Hippocampal formation (tissue), 2 donors: ENCODE measurements around the gene PCDH17.

ENCODE experiments used
- DNase-seq, 2 donors: peaks; one replicate each; lab custom pipeline; 2025; lab: John Stamatoyannopoulos, UW

The PCDH17 gene

DNA sequence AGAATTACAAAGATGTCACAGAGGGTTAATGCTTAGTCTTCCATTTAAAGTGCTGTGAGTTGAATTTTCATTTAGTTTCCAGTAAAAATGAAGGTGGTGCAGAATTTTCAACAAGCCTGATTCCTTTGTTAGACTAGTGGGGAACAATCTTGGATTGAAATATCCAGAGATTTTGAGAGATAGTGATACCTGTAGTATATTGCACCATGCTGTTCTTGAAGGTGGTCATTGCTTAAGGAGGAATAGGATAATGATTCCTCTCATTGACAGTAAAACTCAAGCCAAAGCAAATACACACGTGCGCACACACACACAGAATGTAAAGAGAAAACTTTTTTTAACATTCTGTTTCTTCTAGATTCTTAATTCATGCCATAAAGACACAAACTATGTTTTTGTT lies 5.3 kb downstream of the PCDH17 start:
- DNase-seq: no peak

DNA sequence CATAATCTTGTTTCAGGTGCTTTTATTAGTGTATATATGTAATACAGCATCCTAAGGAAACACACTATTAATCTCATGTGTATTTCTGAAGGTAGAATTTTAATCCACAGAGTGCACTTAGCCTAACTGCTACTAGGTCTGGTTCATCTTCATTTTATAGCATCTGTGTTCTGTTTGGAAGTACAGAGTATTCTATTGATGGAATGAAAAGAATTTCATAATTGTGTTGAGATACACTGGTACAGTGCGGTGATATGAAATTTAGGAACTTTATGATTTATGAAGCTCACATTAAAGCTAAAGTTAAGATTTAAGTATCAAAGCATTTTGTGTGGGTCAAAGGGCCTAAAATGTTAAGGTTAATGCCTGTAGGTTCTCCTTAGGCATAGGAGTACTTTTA lies 6.0 kb downstream of the PCDH17 start:
- DNase-seq: no peak

DNA sequence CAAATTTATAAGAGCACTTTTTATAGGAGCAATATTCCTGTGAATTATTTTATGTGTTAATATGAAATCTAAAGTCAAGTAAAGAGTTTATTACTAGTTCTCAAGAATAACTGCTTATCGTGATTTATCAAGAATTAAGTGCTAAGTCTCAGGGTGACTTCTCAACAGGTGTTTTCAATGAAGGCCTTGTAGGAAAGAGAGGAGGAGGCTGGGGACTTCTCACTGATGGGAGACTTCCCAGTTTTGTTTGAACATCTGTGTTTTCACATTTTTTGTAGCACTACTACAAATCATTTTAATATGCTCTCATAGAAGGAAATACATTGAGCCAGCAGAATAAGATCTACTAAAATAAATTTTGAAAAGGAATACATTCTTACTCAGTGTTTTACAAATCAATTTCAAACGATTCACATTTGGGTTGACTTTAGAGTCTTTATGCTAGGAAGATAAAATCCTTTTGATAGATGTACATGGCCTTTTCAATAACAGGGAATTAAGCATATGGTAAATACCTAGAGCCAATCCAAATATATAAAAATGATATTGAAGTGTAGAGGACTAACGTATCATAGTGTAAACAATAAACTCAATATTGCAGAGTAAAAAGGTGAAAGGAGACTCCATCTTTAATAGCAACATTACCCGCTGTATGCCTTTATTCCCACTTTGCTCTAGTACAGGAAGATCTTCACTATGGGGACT lies 6.8 kb downstream of the PCDH17 start:
- no peak for DNase-seq

DNA sequence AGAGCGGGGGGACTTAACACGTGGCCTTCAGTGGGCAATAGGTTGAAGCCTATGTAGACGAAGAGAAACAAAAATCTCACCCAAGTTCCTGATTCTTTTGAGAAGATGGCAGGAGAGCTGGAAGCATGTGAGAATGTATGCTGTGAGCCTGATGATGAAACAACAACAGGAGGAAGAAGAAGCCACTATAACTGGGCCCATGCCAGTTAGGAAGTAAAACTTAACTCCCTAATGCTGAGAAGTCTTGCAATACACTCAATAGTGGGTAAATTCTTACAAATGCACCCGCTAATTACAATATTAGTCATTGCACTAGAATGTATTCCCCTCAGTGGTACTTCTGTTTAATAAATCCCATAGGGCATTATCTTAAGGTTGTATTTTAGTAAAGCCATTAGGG lies 9.1 kb downstream of the PCDH17 start:
- no peak for DNase-seq

DNA sequence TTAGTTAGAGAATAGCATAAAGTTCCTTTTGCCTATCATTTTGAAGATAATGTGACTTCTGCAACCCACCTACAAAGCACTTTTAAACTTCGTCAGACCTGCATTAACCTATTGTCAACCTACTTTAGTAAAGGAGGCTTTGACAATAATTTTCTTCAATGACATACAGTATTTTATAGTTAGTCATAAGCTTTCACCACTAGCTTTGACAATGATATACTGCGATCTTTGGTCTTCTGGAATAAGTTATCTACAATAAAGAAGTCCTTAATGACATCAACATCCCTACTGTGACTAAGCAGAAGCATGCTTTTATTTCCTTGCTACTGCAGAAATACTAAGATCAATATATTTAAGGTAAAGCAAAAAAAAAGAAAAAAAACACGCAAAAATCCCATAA lies 9.5 kb downstream of the PCDH17 start:
- no peak for DNase-seq

DNA sequence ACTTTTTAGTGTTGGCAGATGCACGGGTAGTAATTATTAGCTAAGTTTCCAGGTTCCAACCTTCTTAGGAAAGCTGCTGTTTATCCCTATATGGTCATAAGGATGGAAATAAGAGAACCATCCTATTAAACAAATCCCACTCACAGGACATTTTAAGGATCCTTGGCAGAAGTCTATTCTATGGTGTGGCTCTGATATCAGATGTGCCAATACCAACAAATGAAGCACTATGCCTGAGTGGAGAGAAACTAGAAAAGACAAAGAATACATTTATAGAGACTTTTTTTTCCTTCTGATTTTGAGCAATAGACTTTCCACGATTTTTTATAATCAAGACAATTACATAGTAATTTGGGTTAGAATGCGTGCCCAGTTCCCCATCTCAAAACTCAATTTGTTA lies 12.6 kb downstream of the PCDH17 start:
- no peak for DNase-seq

DNA sequence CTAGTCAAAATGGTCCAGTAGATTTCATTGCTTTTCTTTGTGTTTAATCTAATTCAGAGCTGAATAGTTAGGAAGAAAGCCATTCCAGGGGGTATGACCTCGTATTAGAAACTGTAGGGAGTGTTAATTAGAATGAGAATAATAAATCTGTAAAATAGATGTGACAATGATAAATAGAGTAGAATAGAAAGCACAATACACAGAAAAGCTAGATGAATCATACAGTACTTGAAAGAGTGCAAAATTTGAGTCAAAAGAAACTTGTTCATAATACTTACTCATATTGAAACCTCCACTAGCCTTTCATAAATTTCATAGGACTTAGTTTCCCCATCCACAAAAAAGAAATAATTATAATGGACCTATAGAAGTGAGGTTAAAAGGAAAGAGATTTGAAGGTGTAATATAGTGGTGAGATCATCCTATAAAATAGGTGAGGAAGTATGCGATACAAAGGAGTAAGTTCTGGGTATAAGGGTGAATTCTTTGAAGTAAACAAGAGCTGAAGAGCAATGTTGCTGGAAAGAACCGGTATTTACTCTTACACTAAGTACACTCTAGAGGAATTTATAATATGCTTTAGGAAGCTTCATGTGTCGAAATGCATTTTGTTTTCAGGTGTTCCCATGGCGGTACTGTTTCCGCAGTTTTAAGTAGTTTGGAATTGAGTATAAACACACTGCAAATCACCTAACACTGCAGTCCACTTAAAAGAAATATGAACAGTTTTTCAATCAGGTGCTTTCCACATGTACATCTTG lies 21.9 kb downstream of the PCDH17 start:
- no peak for DNase-seq

DNA sequence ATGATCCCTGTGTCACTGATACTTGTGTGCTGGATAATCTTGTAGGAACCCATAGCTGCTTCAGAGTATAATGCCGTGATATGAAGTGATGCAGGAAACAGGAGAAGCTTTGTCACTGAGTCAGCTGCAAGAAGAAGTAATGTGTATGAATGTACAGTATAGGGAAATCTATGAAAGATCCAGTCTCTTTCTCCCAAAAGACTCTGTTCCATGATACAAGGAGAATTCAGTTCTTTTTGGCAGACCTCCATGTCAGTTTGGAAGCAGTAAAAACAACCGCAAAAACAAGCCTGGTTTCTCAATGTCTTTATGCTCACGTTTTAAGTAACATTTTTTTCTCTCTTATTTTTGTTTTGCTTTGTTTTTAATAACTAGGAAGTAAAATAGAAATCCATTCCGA lies 33.9 kb downstream of the PCDH17 start:
- peak in 1 of 2 donors; percentile 40 for DNase-seq

DNA sequence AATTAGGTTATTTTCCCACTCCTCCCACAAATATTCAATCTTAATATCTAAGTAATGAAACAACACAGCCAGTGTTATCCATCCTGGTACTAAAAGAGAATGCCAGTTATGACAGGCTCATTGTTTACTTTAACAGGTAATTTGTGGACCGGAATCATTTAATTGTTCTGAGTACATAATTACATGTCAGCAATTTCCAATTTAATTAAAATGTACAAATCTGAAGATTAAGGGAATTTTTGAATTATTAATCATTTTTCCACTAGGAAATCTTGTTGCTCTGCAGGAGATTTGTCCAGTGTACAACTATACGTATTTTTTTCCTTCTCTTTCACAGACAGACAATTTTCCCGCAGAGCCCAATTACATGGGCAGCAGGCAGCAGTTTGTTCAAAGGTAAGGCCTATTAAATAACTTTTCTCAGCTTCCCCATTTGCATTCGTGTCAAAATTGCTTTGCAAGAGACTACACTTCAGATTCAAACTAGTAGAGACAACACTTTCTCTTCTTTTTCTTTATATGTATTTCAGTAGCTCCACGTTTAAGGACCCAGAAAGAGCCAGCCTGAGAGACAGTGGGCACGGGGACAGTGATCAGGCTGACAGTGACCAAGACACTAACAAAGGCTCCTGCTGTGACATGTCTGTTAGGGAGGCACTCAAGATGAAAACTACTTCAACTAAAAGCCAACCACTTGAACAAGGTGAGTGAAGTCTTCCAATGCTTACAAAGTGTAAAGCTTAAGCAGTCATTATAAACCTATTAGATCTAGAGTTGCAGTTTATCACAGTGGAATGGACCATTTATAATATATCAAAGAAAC lies 34.8 kb downstream of the PCDH17 start:
- DNase-seq: peak in 1 of 2 donors; percentile 34

DNA sequence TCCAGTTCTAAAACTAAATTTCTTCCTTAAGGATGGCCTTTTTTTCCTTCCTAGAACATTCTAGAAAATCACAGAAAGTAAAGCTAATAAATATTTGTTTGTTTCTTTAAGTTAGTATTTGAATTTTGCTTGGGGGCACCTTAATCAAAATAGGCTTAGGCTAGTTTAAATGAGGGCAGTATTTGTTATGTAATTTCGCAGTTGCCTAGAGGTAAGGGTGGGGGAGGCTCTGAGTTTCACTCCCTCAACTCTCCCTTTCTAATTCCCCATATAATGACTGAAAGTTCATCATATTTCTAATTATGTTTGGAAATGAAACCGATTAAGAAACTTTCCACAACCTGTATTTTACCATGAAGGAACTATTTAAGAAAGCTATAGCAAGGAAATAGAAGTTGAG lies 40.6 kb downstream of the PCDH17 start:
- DNase-seq: no peak

DNA sequence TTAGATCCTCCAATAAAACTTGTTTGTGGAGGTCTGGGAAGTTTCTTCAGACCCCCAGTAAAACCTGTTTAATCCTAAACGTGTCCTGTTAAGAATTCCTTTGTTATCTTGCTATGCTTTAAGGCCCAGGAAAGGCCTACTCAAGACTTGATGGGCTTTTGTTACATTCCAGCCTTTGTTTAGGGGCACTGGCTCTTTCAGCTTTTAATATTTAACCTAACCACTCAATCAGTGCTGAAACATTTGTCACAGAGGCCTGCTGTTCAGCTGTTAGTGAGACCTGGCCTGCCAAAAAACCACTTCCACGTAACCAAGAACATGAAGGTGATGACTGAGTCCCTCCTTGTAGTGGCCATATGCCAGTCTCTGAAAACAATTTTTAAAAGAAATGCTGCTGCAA lies 41.7 kb downstream of the PCDH17 start:
- DNase-seq: no peak

DNA sequence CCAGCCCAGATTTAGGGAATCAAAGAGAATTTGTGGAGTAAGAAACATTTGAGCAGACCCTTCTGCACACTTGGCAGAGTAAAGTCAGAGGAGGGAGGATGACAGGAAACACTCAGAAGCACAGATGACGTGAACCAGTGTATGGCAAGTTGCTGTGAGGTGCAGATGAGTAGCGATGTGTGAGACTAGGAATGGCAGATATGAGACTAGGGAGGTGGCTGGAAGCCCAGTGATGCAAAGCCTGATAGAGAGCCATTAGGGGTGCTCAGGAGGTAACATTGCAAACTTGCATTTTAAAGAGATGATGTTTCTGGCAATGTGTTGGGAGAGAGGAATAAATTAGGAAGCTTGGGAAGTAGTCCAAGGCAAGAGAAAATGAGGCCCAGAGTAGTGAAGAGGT lies 44.0 kb downstream of the PCDH17 start:
- DNase-seq: no peak

DNA sequence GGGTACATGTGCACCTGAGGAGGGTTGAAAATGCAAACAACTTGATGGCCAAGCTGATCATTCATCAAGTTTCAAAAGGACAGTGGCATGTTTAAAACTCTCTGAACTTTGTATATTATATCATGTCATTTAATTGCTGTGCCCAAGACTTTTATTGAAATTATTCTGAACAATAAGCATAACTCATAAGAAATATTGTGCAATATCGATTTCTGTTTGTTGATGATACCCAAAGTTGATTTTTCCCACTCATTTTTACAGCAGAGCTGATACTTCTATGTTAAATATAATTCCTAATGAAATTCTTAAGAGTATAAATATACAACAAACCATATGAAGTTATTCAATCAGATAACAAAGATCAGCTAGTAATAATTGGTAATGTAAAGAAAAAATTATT lies 49.1 kb downstream of the PCDH17 start:
- no peak for DNase-seq

DNA sequence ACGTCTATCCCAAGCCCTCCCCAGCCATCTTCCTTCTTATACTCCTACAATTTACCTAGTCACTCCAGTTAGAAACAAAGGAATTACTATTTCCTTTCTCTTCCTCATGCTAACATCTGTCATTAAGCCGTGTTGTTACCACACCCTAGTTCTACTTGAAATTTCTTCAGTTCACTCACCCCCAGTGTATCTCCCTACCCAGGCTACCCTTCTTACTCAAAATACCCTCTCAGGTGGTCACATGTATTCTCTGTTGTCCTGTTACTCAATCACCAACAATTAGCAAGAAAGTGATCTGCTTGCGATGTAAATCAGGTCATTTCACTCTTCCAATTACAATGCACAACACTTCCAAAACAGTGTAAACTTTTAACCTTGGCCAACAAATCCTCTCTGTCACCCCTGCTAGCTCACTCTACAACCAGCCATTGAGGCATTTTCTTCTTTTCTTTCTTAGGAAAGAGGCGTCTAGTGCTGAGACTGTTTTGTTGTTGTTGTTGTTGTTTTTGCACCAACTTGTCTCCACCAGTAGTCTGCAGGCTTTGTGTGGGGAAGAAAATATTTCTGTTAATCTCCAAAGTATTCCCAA lies 50.7 kb downstream of the PCDH17 start:
- DNase-seq: no peak

DNA sequence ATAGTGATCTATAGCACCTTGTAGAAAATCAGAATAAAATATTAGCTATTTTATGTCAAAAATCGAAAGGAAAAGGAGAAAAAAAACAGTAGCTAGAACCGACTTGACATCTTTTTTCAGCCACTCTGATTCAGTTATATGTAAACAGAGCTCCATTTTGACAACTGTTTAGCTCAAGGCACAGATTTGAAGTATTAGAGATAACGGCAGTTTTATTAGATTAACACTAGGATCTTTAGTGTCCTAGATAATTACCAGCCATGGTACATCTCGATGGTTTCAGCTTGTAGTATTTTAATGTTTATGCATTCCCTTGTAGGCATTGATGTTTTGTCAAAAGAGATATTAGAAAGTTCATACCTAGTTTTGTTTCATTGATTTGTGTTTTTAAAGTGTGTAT lies 67.3 kb downstream of the PCDH17 start:
- DNase-seq: no peak

DNA sequence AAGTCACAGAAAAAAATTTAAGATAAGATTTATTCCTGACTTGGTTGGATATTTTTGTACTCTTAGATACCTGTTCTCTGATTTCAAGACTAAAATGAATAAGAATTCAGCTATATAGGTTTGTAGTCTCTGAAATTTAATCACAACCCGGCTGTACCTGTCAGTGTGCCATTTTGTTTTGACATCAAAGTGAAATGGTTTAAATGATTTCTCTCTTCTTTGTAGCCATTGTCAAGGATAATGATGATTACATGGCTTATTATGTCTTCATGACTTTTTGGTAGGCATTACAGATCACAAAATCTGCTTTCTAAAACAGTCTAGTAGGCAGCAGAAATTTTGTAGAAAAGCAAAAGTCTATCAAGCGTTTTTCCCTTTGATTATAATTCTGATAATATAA lies 72.5 kb downstream of the PCDH17 start:
- no peak for DNase-seq

DNA sequence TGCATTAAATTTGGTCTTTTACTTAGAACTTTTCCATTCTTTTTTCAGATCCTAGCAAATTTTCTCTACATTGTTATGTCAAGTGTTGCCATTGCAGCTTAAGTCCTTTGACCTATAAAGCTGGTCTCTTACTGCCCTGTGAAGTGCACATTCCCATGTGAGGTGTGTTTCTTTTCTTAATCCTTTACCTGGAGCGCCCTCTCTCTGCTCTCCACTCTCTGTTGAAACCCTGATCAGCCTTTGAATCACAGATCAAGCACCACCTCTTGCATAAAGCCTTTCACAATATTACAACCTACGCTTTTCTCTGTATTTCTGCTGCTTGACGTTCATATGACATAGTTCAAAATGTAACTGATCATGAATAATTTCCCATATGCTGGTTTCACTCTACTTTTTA lies 84.8 kb downstream of the PCDH17 start:
- DNase-seq: no peak

DNA sequence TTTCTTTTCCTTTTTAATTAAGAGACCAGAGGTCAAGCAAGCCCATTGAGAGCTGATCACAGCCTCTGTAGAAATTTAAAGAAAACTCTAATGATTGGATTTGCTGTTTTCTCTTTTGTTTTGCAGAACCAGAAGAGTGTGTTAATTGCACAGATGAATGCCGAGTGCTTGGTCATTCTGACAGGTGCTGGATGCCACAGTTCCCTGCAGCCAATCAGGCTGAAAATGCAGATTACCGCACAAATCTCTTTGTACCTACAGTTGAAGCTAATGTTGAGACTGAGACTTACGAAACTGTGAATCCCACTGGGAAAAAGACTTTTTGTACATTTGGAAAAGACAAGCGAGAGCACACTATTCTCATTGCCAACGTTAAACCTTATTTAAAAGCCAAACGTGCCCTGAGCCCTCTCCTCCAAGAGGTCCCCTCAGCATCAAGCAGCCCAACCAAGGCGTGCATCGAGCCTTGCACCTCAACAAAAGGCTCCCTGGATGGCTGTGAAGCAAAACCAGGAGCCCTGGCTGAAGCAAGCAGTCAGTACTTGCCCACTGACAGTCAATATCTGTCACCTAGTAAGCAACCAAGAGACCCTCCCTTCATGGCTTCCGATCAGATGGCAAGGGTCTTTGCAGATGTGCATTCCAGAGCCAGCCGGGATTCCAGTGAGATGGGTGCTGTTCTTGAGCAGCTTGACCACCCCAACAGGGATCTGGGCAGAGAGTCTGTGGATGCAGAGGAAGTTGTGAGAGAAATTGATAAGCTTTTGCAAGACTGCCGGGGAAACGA lies 93.1 kb downstream of the PCDH17 start:
- no peak for DNase-seq

DNA sequence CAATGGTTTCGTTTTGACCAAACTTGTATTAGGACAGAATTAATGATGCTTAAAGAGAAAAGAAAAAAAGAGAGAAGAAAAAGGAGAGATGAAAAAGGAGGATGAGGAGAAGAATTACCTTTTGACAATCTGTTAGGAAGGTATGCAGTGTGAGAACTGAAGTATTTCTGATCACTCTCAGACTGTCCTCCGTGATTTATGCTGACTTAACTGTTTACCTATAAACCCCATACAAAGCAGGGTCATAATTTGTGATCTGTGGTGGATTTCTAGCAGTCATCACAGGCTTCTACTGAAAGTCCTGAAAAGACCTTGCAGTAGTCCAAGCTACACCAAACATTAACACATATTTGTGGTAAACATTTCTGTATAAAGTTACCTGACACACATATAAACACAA lies 93.9 kb downstream of the PCDH17 start:
- DNase-seq: no peak

DNA sequence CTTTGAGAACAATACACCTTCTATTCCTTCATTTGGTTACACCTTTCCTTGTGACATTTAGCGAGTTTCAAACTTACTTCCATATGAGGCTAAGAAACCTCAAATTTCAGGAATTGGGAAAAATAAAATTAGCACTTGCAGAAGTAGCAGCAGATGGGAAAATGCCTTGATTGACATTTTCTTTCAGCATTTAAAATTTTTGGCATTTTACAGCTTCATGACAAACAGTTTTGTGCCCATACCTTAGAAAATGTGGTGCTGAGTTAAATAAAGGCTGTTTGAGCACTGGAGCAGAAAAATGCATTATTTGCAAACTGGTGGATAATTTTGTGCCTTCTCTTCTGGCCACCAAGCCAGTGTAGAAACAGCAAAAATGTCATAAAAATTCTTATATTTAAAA lies 95.4 kb downstream of the PCDH17 start:
- DNase-seq: no peak

DNA sequence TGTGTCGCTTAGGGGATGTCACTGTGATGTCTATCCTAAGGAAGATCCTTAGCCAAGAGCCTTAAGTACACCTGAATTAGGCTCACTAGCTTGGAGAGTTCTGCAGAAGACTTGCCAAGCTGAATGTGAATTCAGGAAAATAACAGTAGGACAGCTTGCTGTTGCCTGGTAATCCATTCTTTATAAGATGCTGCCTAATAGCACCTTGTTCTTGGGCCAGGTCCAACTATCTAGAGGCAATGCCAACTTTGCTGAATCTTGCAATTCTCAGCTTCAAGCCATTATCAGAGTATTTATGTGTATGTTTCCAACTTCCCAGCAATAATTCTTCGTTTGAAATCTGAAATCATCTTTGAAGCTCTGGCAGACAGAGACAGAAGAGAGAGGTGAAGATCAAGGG lies 102.8 kb downstream of the PCDH17 start:
- no peak for DNase-seq

DNA sequence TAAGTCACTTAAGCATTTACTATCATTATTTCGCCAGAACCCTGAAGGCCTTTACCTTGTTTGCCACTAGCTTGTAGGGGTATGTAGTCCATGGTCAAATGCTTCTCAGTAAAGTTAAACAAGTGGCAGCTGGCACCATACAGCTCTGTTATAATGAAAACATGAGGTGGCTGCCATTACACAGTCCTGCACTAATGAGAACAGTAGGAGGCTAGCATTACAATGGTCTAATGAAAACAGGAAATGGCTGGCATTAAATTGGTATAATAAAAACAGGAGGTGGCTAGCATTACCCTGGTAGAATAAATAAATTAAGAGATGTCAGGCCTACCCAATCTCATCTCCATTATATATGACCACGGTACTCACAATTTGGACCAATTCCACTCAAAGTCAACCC lies 107.5 kb downstream of the PCDH17 start:
- DNase-seq: no peak
